ENCODE results near the gene RFWD3.

Gene RFWD3

DNA sequence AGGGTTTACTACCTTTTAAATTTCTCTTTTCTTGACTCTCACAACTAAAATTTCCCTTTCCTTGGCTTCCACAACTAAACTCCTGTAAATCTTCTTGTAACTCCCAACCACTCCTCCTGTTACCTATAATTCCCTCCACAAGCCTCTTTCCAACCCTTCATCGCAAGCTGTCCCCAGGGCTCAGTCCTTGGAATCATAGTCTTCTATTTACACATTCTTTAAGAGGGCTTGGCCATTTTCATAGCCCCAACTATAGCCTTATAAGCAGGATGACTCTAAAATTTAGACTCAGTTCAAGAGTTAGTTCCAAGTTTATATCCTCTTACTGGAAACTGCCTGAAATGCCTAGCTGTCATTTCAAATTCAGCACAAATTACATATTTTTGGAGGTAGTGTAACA lies 83.7 kb downstream of the RFWD3 start:
- no peak for DNase-seq (ENCODE audit: low spot score)

GRCh38 chr16:74580833-74581232 lies 85.8 kb downstream of the RFWD3 start:
- DNase-seq (ENCODE audit: low spot score): no peak

DNA sequence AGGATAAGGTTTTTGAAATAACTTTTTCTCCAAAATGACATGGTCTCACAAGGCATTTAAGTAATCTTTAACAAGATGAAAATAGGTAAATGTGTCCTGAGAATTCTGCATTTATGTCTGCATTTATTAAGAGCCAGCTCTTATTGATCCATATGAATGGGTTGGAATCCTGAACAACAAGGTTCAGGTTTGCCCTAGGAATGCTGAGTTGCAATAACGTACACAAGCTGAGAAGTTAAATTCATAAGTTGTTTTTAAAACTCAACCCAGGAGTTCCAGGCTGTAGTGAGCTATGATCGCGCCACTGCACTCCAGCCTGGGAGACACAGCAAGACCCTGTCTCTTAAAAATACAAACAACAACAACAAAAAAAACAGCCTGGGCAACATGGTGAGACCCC lies 87.8 kb downstream of the RFWD3 start:
- no peak for DNase-seq (ENCODE audit: low spot score)

GRCh38 chr16:74578433-74578832 lies 88.2 kb downstream of the RFWD3 start:
- no peak for DNase-seq (ENCODE audit: low spot score)

DNA sequence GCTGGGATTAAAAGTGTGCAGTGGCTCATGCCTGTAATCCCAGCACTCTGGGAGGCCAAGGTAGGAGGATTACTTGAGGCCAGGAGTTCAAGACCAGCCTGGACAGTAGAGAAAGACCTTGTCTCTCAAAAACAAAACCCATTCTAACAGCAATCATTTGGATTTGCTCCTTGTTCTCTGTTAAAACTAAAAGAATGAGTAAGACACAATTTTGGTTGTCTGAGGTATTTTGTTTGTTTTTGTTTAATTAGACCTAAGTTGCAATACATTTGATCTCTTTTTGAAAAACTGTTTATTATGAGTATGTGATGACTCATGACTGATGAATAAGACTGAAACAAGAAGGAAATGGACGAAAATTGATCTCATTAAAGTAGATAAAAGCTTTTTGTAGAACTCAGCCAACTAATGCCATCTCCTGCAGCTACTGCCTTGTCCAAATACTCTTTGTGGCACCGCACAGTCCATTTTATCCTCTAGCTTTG lies 88.8 kb downstream of the RFWD3 start:
- DNase-seq (ENCODE audit: low spot score): no peak

DNA sequence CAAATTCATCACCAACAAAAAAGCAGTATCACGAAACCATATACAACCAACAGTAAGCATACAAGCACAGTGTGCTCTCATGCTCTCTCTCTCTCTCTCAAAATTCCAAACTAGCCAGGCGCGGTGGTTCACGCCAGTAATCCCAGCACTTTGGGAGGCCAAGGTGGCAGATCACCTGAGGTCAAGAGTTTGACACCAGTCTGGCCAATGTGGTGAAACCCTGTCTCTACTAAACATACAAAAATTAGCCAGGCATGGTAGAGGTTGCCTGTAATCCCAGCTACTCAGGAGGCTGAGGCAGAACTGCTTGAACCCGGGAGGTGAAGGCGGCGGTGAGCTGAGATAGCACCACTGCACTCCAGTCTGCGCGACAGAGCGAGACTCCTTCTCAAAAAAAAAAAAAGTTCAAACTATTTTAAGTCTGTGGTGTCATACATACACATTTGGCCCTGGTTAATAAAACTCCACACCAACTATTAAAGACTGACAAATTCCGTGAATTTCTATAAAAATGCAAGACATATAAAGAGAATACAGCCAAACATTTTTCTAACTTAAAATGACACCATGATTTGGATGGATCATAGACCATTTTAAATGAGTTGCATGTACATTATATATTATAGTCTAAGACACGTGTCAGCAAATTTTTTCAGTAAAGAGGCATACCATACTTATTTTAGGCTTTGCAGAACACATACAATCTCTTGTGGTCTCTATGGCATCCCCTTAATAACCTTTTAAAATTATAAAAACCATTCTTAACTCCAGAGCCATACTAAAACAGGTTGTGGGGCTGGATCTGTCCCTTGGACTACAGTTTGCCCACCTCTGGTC lies 90.7 kb downstream of the RFWD3 start:
- DNase-seq (ENCODE audit: low spot score): no peak

DNA sequence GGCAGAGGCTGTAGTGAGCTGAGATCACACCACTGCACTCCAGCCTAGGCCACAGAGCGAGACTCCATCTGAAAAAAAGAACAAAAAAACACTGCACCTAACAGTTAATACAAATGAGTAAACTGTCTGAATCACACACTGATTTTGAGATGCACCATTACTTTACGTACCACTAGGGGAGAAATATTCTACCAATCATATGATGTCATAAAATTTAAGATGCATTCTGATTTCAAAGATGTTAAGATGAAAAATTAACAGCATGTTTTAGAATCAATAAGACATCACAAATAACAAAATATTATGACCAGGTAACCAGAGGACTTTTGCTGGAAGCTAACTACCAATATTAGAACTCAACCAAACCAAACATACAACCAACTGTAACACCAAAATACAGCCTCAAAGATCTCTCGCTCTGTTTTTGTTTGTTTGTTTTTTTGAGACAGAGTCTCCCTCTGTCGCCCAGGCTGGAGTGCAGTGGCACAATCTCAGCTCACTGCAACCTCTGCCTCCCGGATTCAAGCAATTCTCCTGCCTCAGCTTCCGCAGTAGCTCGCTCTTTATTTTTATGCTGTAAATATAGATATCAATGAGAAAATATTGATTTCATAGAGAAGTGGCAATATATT lies 91.4 kb downstream of the RFWD3 start:
- no peak for DNase-seq (ENCODE audit: low spot score)

GRCh38 chr16:74574146-74574545 lies 92.5 kb downstream of the RFWD3 start:
- no peak for DNase-seq (ENCODE audit: low spot score)

DNA sequence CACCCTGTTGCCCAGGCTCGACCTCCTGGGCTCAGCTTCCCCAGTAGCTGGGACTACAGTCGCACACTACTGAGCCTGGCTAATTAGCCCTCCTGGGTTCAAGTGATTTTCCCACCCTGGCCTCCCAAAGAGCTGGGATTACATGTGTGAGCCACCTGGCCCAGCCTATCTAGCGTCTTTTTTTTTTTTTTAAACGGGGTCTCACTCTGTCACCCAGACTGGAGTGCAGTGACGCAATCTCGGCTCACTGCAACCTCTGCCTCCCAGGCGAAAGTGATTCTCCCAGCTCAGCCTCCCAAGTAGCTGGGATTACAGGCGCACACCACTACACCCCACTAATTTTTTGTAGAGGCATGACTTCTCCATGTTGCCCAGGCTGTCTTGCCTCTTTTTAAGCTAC lies 93.1 kb downstream of the RFWD3 start:
- no peak for DNase-seq (ENCODE audit: low spot score)
